HG03442 (cell line): ENCODE data around the gene HSPB6.

Experiments used
- ATAC-seq: cut with Tn5 transposase; IDR thresholded peaks from one replicate; pipeline ENCODE4 v1.9.1; 2021; ENCODE audit warnings: mild to moderate bottlenecking, moderate library complexity; ENCODE audit not compliant: unreplicated experiment

The HSPB6 gene

GRCh38 chr19:35746531-35746930 is 10.3 kb downstream of the HSPB6 start:
- ATAC-seq, result no peak

- ATAC-seq, result no peak
Measured at GRCh38 chr19:35746087-35746462, 10.8 kb downstream of the HSPB6 start.

GRCh38 chr19:35745328-35746086 is 11.3 kb downstream of the HSPB6 start, which contains the start of the genes PSENEN and U2AF1L4:
Gene PSENEN (plus strand): TSS chr19:35745651. CDS start chr19:35745931, 280 bp downstream.
Gene U2AF1L4 (minus strand): TSS chr19:35745418. CDS start chr19:35745391, 27 bp downstream.
- ATAC-seq, result peak; percentile 39

GRCh38 chr19:35744430-35745327 is 12.2 kb downstream of the HSPB6 start:
- peak; percentile 30 for ATAC-seq

DNA sequence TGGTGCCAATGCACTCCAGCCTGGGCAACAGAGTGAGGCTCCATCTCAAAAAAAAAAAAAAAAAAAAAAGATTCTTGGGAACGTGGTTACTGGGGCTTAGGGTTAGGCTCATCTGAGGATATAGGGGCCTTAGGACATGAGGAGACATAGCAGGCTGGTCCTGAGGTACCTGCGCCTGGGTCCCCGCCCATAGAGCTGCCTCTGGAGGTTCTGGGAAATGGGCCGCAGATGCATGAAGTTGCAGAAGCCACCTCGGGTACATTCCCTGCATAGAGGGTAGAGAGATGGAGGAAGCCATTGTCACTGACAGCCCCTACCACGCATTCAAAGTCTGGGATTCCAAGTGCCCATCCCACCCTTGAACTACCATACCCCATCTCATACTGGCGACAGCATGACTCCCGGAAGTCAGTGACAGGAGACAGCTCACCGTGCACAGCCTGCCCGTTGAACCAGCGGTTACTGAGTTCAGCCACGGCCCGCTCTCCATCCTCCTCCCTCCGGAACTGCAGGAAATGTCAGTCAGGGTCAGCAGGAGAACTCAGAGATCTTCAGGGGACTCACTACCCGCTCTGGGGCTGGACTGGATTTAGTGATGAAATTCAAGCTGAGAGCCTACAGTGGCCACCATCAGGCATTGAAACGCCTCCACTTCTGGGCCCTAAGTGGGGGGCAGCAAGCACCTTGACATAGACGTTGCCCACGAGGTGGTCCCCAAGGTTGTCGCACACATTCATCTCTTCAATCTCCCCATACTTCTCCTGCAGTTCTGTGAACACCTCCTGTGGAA is 13.0 kb downstream of the HSPB6 start:
- ATAC-seq, result no peak

- no peak for ATAC-seq
Measured at GRCh38 chr19:35742121-35742724, 14.6 kb downstream of the HSPB6 start, which contains the start of gene IGFLR1. Gene IGFLR1 (minus strand): TSS chr19:35742452. CDS start chr19:35741180, 1,272 bp downstream.

- no peak for ATAC-seq
Measured at GRCh38 chr19:35741203-35741515, 15.7 kb downstream of the HSPB6 start.

- peak; percentile 56 for ATAC-seq
Measured at GRCh38 chr19:35740423-35741202, 16.2 kb downstream of the HSPB6 start.

DNA sequence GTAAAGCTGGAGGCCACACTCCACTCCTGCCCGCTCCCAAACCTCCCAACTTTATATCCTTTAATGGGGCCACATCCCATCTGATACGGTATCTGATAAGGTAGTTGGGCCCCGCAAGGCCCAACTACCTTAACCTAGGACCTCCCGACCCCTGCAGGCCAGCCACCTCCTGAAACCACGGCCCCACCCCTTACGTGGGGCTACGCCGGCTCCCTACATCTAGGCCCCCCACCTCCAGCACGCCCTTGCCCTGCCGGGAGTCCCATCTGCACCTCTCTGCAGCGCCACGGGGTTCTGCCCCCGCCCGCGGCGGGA is 16.8 kb downstream of the HSPB6 start:
- peak; percentile 22 for ATAC-seq

GRCh38 chr19:35739275-35740107 is 17.3 kb downstream of the HSPB6 start:
- ATAC-seq, result no peak

GRCh38 chr19:35738887-35739229 is 18.0 kb downstream of the HSPB6 start:
- ATAC-seq, result no peak

DNA sequence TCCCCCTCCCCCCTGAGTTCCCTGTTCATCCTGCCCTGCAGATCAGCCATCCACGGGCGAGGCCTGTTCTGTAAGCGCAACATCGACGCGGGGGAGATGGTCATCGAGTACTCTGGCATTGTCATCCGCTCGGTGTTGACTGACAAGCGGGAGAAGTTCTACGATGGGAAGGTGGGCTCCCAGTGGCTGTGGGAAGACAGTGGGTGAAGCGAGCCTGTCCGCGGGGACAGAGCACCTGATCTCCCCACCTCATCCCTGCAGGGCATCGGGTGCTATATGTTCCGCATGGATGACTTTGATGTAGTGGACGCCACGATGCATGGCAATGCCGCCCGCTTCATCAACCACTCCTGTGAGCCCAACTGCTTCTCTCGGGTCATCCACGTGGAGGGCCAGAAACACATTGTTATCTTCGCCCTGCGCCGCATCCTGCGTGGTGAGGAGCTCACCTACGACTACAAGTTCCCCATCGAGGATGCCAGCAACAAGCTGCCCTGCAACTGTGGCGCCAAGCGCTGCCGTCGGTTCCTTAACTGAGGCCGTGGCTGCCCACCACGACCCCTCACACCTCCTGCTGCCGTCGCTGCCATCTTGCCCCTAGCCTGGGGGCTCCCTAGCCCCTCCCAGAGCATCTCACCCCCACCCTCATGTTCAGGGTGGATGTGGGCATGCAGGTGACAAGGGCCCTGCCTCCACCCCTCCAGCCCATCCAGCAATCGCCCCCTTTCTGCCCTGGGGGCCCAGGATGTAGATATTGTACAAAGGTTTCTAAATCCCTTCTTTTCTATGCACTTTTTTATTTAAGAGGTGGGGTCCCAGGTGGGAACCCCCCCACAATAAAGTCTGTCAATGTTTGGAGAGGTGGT is 18.6 kb downstream of the HSPB6 start:
- ATAC-seq, result no peak

DNA sequence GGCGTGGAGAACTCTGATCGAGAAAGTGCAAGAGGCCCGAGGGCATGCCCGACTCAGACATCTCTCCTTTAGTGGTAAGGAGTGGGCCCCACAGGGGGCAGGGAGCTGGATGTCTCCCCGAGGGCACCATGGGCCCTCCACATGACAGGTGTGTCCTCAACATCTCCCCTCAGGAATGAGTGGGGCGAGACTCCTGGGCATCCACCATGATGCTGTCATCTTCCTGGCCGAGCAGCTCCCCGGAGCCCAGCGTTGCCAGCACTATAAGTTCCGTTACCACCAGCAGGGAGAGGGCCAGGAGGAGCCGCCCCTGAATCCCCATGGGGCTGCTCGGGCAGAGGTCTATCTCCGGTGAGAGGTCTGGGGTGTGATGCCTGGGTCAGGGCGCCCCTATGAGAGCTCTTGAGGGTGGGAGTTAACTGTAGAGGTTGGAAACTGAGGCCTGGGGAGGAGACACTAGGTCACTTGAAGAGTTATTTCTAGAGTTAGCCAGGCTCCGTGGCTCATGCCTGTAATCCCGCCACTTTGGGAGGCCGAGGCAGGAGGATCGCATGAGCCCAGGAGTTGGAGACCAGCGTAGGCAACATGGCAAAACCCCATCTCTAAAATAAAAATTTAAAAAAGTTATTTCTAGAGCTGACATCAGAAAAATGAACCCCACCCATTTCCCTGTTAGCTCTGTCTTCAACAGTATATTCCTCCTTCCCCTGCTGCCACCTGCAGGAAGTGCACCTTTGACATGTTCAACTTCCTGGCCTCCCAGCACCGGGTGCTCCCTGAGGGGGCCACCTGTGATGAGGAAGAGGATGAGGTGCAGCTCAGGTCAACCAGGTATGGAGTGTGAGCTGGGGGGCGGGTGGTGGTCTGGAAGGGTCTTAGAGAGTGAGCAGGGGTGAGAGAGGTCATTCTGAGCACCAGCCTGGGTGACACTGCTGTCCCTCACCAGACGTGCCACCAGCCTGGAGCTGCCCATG is 19.6 kb downstream of the HSPB6 start:
- no peak for ATAC-seq

DNA sequence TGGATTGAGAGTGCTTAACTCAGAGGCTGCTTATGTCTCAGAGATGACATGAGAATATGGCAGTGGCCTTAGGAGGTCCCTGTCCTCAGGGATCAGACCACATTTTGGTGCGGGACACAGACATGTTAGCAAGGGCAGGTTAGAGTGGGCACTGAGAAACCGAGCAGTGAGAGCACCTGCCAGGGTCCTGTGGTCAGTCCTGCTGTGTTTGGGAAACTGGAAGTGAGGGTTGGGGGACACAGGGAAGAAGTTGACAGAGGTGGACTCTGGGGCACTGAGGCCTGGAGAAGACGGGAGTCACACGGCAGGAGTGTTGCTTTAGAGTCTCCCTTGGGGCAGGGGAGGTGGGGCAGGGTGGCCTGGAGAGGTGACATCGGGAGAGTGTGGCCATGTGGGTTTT is 21.9 kb downstream of the HSPB6 start:
- no peak for ATAC-seq

- ATAC-seq, result no peak
Measured at GRCh38 chr19:35734273-35734672, 22.6 kb downstream of the HSPB6 start.

DNA sequence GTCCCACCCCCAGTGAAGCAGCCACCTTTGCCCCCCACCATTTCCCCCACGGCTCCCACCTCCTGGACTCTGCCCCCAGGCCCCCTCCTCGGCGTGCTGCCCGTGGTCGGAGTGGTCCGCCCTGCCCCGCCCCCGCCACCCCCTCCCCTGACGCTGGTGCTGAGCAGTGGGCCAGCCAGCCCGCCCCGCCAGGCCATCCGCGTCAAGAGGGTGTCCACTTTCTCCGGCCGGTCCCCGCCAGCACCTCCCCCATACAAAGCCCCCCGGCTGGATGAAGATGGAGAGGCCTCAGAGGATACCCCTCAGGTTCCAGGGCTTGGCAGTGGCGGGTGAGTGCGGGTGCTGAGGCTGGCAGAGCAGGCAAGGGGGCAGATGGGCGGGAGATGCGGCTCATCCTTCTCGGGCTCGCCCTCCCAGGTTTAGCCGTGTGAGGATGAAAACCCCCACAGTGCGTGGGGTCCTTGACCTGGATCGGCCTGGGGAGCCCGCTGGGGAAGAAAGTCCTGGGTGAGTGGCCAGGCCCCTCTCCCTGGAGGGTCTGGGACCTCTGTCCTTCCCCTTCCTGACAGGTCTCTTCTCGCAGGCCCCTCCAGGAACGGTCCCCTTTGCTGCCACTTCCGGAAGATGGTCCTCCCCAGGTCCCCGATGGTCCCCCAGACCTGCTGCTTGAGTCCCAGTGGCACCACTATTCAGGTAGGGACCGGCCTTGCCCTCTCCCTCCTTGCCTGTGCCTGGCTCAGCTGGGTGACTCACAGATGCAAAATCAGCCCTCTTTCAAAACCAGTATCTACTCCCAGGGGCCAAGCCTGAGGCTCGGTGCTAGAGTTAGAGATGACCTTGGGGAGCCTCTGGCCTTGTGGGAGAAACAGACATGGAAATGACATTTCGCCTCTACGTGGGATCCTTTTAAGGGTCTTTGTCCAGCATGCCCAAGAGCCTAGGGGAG is 23.4 kb downstream of the HSPB6 start:
- ATAC-seq, result no peak
